DOHH2 (cell line): ENCODE results near the gene AWAT2.

Source experiments
- EZH2phosphoT487 ChIP-seq: fragments of 200-600 bp; sonication (generic); IDR thresholded peaks from 2 replicates; pipeline ENCODE4 v1.6.1; 2017; ENCODE audit warnings: borderline replicate concordance, mild to moderate bottlenecking, antibody characterized with exemption, low read length, moderate library complexity, mixed read lengths
- TF ChIP-seq, protein P1 (sequence below): fragments of 200-600 bp; sonication (generic); IDR thresholded peaks from one replicate; pipeline ENCODE4 v1.5.1; 2014; ENCODE audit warnings: antibody characterized with exemption, mild to moderate bottlenecking, low read depth, low read length; ENCODE audit not compliant: poor library complexity, severe bottlenecking

GRCh38 chrX:70038951-70039350 is 10.8 kb downstream of the AWAT2 start:
- TF ChIP-seq, protein P1, sequence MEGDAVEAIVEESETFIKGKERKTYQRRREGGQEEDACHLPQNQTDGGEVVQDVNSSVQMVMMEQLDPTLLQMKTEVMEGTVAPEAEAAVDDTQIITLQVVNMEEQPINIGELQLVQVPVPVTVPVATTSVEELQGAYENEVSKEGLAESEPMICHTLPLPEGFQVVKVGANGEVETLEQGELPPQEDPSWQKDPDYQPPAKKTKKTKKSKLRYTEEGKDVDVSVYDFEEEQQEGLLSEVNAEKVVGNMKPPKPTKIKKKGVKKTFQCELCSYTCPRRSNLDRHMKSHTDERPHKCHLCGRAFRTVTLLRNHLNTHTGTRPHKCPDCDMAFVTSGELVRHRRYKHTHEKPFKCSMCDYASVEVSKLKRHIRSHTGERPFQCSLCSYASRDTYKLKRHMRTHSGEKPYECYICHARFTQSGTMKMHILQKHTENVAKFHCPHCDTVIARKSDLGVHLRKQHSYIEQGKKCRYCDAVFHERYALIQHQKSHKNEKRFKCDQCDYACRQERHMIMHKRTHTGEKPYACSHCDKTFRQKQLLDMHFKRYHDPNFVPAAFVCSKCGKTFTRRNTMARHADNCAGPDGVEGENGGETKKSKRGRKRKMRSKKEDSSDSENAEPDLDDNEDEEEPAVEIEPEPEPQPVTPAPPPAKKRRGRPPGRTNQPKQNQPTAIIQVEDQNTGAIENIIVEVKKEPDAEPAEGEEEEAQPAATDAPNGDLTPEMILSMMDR = no peak
- no peak for TF ChIP-seq EZH2phosphoT487
